IPS-15b (cell line): ENCODE measurements around the gene MRPL2.
"Not testable (repeated sequence)": the region's sequence is repeated elsewhere in the genome, so short reads cannot be mapped to it uniquely, and the experiment has no call there.

Source experiments
- H3K27me3 ChIP-seq: one replicate; pipeline ENCODE4 v1.6.1; 2013; ENCODE audit warnings: low read length; ENCODE audit not compliant: control insufficient read depth, insufficient read depth
- H3K36me3 ChIP-seq: one replicate; pipeline ENCODE4 v1.6.1; 2013; ENCODE audit warnings: low read length; ENCODE audit not compliant: control insufficient read depth, insufficient read depth
- H3K4me1 ChIP-seq: one replicate; pipeline ENCODE4 v1.6.1; 2013; ENCODE audit warnings: mild to moderate bottlenecking, low read length; ENCODE audit not compliant: control insufficient read depth, insufficient read depth
- H3K4me3 ChIP-seq: one replicate; pipeline ENCODE4 v1.5.1; 2013; ENCODE audit warnings: low read depth, low read length
- H3K9ac ChIP-seq: one replicate; pipeline ENCODE4 v1.6.1; 2013; ENCODE audit warnings: low read depth, mild to moderate bottlenecking, low read length
- H3K9me3 ChIP-seq: one replicate; pipeline ENCODE4 v1.6.1; 2013; ENCODE audit warnings: mild to moderate bottlenecking, low read length; ENCODE audit not compliant: control insufficient read depth, insufficient read depth

The MRPL2 gene

DNA sequence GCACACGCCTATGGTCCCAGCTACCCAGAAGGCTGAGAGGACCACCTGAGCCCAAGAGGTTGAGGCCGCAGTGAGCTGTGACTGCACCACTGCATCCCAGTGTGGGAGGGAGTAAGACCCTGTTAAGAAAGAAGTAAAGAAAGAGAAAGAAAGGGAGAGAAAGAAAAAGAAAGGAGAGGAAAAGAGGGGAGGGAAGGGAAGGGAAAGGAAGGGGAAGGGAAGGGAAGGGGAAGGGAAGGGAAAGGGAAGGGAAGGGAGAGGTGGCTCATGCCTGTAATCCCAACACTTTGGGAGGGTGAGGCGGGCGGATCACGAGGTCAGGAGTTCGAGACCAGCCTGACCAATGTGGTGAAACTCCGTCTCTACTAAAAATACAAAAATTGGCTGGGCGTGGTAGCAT lies 17.8 kb downstream of the MRPL2 start:
- H3K4me1 ChIP-seq, H3K9ac ChIP-seq, H3K4me3 ChIP-seq, H3K9me3 ChIP-seq, H3K27me3 ChIP-seq: not testable (repeated sequence)
- H3K36me3 ChIP-seq, result peaks cover 43% of the 10 kb centered on the region

DNA sequence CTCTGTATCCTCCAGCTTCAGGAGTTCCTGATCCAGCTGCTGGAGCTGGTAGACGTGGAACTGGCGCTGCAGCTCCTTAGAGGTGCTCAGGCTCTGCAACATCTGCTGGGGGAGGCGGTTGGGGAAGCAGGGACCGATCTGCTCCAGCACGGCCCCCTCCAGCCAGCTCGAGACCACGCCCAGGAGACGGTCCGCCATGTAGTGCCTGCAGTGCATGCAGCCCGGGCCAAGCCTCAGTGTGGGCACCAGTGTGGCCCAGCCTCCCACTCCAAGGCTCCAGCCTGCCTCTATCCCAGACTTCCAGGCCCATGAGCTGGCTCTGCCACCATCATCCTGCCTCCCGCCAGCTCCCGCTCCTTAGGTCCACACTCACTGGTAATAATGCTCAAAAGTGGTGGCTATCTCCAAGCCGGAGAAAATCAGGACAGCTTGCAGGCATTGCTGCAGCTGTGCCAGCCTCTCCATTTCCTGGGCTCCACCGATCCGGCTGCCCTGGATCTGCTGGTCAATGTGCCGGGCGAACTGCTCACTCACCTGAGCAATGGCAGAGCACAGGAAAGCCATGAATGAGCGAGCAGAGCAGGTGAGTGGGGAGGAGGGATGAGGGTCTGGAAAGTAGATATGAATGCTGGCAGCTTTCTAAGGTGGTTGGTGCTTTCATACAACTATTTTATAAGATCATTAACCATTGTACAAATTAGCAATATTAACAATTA lies 18.5 kb downstream of the MRPL2 start:
- Histone ChIP-seq H3K27me3 (no peaks in the 10 kb centered on the region), H3K36me3 (peaks cover 40% of the 10 kb centered on the region), H3K9ac (no peak overlapping the region), H3K4me1 (no peaks in the 10 kb centered on the region), H3K9me3 (no peaks in the 10 kb centered on the region), H3K4me3 (no peak overlapping the region)

DNA sequence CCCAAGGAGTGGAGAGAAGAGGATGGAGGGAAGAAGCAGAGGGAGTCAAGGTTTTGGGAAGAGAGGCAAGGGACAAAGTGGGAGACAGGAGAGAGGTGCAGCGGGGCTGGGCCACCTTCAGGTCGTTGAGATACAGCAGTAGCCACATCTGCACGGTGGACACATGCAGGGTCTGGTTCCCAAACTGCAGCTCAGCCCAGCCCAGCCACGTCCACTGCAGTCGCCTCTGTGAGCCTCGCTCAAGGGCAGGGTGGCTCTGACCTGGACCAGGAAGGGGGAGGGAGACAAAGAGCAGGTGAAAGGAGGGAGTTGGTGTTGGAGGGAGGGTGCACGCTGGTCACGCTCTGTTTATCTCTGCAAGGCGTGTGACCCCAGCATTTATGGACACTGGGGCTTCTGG lies 20.5 kb downstream of the MRPL2 start:
- Histone ChIP-seq H3K36me3 (peaks cover 41% of the 10 kb centered on the region), H3K4me1 (no peaks in the 10 kb centered on the region), H3K4me3 (no peak overlapping the region), H3K9me3 (no peaks in the 10 kb centered on the region), H3K27me3 (no peaks in the 10 kb centered on the region), H3K9ac (no peak overlapping the region)

DNA sequence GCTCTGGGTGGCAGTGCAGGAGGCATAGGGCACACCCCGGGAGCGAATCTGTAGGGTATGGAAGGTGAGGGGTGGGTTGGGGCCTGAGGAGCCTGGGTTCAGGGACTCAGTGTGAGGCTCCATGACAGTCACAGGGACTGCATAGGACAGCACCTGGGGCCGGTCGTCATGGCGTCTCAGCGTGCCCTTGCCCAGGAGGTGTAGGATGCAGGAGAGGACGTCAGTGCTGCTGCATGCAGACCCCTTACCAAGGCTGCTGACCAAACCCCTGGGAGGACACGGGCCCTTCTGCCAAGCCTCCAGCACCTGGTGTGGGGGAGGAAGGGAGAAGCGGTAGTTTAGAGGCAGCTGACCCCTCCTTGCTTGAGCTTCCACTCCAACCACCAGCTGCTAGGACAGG lies 21.5 kb downstream of the MRPL2 start:
- H3K4me1 ChIP-seq, result no peaks in the 10 kb centered on the region
- no peak overlapping the region for H3K9ac ChIP-seq
- no peaks in the 10 kb centered on the region for H3K9me3 ChIP-seq
- H3K27me3 ChIP-seq, result no peaks in the 10 kb centered on the region
- H3K36me3 ChIP-seq, result peaks cover 33% of the 10 kb centered on the region
- H3K4me3 ChIP-seq, result no peak overlapping the region

DNA sequence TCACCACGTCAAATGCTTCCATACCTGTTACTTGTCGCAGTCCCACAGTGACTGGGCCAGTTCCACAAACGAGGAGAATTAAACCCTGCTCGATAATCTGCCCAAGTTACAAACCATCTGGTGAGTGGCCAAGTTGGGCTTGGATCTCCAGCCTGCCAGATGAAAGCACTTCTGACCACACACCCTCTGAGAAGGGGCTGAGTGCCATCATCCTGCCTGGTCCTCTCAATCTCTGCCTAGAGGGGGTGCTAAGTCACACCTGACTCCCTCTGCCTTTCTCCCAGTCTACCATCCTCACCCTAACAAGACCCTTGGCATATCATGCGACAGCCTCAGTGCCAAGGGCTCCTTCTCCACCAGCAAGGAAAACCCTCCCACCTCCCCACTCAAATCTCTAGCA lies 22.0 kb downstream of the MRPL2 start:
- H3K36me3 ChIP-seq, result peaks cover 30% of the 10 kb centered on the region
- H3K4me1 ChIP-seq, result no peaks in the 10 kb centered on the region
- H3K9ac ChIP-seq, result no peak overlapping the region
- no peak overlapping the region for H3K4me3 ChIP-seq
- no peaks in the 10 kb centered on the region for H3K9me3 ChIP-seq
- H3K27me3 ChIP-seq, result no peaks in the 10 kb centered on the region

DNA sequence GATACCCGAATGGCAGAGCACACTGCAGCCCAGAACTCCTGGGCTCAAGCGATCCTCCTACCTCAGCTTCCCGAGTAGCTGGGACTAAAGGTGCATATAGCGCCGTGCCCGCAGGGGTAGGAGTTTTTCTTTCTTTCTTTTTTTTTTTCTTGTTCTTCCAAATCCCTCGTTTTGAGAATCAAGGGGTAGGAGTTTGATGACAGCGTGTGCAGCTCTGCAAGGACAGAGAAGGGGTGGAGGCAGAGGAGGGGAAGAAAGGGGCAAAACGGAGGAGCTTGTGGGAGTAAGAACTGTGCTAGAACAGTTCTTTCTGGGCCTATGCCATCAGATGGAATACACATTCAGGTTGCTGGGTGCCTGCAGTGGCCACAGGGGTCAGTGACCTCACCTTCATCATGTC lies 22.5 kb downstream of the MRPL2 start:
- Histone ChIP-seq H3K4me1 (no peaks in the 10 kb centered on the region), H3K4me3 (no peak overlapping the region), H3K27me3 (no peaks in the 10 kb centered on the region), H3K9me3 (no peaks in the 10 kb centered on the region), H3K9ac (no peak overlapping the region), H3K36me3 (peaks cover 30% of the 10 kb centered on the region)

DNA sequence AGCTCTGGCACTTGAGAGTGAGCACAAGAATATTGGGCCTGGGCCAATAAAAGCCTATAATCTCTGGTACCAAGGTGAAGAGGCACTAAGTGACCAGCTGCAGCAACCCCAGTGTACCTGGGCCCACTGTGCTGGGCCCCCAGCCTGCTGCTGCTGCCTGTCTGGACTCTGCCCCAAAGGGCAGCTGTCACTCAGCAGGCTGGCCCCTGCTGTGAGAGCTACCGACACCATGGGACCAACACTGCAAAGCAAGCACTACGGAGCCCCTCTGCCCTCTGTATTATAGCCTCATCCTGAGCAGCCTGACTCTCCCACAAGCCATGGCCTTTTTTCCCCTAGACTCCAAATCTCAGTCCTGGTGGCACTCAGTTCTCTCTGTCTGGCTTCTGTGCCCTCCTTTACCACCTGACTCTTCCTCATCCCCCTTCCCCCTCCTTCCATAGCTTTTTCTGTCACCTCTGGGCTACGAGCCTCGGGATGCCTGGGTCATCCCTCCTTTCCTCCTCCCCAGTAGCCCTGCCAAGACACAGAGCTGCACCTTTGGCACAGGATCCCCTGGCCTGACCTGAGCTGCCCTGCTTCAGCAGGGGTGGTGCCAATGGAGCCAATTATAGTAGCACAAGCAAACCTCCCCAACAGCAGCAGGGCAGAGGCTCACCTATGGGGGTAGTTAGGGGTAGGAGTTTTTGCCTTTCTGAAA lies 23.6 kb downstream of the MRPL2 start:
- Histone ChIP-seq H3K9ac (no peak overlapping the region), H3K36me3 (peaks cover 26% of the 10 kb centered on the region), H3K4me1 (no peaks in the 10 kb centered on the region), H3K4me3 (no peak overlapping the region), H3K9me3 (no peaks in the 10 kb centered on the region), H3K27me3 (no peaks in the 10 kb centered on the region)

DNA sequence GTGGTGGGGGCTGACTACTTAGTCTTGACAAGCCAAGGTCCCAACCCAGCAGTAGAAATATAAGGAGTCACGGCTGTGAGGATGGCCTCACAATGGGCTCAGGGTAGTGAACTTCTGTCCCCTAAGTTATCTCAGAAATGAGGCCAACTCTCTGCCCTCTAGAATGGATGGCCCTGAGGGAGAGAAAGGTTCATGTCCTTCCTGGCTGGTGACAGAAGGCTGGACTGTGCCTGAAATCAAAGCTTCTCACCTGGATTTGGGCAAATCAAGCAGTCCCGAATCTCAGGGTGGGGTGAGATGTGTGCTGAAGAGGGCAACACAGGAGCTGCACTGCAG lies 25.1 kb downstream of the MRPL2 start:
- no peaks in the 10 kb centered on the region for H3K4me1 ChIP-seq
- no peak overlapping the region for H3K4me3 ChIP-seq
- H3K27me3 ChIP-seq, result no peaks in the 10 kb centered on the region
- H3K9ac ChIP-seq, result no peak overlapping the region
- peaks cover 29% of the 10 kb centered on the region for H3K36me3 ChIP-seq
- H3K9me3 ChIP-seq, result no peaks in the 10 kb centered on the region

DNA sequence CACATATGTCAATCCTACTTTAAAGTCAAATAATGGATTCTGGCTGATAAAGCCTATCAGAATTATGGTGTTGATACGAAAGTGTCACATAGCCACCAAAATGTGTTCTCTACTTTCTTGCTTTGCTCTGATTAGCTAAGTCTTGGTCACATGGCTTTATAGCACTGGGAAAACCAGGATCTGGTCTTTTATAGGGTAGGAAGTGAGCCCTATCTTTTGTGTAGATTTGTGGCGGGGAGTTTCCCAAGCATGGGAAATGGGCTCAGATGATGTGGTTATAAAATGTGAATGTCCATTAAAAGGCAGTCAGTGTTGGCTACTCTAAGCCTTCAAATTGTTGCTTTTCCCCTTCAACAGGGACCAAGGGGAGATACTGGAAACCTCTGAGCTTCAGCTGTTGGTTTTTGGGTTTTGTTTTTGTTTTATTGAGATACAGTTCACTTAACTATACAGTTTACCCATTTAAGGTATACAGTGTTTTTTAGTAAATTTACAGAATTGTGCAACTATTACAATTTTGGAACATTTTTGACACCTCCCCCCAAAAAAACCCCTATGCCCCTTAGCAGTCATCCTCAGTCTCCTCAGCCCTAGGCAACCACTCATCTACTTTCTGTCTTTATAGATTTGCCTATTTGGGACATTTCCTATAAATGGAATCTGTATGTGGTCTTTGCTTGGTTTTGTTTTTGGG lies 25.6 kb downstream of the MRPL2 start:
- H3K9ac ChIP-seq, result no peak overlapping the region
- no peaks in the 10 kb centered on the region for H3K9me3 ChIP-seq
- H3K4me1 ChIP-seq, result no peaks in the 10 kb centered on the region
- peaks cover 31% of the 10 kb centered on the region for H3K36me3 ChIP-seq
- H3K4me3 ChIP-seq, result no peak overlapping the region
- no peaks in the 10 kb centered on the region for H3K27me3 ChIP-seq

DNA sequence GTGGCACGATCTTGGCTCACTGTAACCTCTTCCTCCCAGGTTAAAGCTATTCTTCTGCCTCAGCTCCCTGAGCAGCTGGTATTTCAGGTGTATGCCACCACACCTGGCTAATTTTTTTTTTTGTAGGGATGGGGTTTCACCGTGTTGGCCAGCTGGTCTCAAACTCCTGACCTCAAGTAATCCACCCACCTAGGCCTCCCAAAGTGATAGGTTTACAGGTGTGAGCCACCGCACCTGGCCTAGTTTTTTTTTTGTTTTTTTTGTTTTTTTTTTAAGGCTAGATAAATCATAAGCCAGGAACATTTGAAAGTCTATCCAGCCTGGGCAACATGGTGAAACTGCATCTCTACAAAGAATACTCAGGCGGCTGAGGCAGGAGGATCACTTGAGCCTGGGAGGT lies 26.9 kb downstream of the MRPL2 start:
- no peak overlapping the region for H3K9ac ChIP-seq
- no peaks in the 10 kb centered on the region for H3K9me3 ChIP-seq
- H3K4me1 ChIP-seq, result no peaks in the 10 kb centered on the region
- H3K4me3 ChIP-seq, result no peak overlapping the region
- H3K27me3 ChIP-seq, result no peaks in the 10 kb centered on the region
- peaks cover 30% of the 10 kb centered on the region for H3K36me3 ChIP-seq

DNA sequence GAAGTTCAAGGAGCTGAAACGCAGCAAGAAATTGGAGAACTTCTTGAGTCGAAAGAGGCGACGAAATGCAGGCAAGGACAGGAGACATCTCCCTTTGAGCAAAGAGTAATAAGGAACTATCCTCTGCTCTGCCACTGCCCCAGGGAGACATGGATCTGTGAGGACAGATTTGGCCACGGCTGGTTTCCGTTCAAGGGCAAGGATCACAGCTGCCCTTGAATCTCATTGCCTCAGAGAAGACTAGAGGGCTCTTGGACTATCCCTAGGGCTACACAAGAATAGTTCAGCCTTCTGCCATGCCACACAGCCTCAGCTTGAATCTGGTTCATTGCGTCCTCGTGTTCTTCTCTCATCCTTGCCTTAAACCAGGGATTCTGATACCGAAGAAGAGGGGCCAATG lies 30.1 kb downstream of the MRPL2 start:
- Histone ChIP-seq H3K9ac (no peak overlapping the region), H3K36me3 (peaks cover 48% of the 10 kb centered on the region), H3K27me3 (no peaks in the 10 kb centered on the region), H3K4me3 (no peak overlapping the region), H3K4me1 (no peaks in the 10 kb centered on the region), H3K9me3 (no peaks in the 10 kb centered on the region)

DNA sequence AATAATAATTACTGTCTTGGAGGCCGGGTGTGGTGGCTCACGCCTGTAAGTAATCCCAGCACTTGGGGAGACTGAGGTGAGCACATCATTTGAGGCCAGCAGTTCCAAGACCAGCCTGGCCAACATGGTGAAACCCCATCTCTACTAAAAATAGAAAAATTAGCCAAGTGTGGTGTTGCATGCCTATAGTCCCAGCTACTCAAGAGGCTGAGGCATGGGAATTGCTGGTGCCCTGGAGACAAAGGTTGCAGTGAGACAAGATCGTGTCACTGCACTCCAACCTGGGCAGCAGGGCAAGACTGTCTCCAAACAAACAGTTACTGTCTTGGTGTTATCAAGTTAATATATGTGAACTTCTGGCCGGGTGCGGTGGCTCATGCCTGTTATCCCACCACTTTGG lies 32.9 kb downstream of the MRPL2 start:
- no peak overlapping the region for H3K4me3 ChIP-seq
- H3K36me3 ChIP-seq, result peaks cover 49% of the 10 kb centered on the region
- no peaks in the 10 kb centered on the region for H3K27me3 ChIP-seq
- H3K9ac ChIP-seq, result no peak overlapping the region
- H3K4me1 ChIP-seq, result no peaks in the 10 kb centered on the region
- no peaks in the 10 kb centered on the region for H3K9me3 ChIP-seq
